ENCODE data around the gene SPI1. TPM values are rescaled to one million over a fixed set of nuclear protein-coding genes. Genes with fewer than 3 reads are reported as not detected.

The SPI1 gene
- total RNA-seq, 5 donors from 2014 or later (not counting 1 experiment from before 2014, with no cell fraction given), result 1.8 to 5.8 (median 2.1) TPM

DNA sequence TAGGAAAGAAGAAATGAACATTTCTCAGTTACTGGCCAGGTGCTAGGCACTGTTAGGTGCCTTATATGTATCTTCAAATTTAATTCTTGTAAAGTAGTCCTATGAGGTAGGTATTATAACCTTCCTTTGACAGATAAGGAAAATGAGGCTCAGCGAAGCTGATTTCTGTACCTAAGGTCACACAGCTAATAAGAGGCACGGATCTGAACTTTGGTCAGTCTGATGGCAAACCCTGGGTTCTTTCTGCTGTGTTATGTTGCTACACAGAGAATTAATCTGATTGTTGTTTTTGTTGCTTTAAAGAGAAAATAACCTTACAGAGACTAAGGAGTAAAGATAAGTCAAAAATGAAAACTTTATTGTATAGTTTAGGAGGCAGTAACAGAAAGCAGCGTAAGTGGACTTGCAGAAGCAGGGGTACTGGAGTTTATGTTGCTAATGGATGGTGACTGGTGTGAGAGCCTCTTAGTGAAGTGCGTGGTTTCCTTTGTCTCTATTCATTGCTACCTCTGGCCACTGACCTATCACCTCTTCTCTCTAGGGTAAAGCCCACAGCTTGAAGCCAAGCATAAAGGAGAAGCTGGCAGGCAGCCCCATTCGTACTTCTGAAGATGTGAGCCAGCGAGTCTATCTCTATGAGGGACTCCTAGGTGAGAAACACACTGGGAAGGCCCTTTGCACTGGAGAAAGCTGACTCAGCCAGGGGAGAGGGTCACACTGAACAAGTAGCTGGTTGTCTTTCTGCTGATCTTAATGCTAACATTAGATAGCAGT lies 70.1 kb downstream of the SPI1 start:
- H3K4me1 Mint-ChIP-seq, result peaks cover 0 to 6% (median 0%) of the 10 kb centered on the region in 3 donors
- Histone ChIP-seq H3K27ac (ENCODE audit: low read length) (no peak overlapping the region), H3K4me1 (ENCODE audit: control insufficient read depth in 1 of 2, extremely low read depth in 1 of 2, insufficient read depth in 2 of 2, low read length in 2 of 2) (no peaks in the 10 kb centered on the region), H3K27me3 (replicated peaks in 1 of 2; ENCODE audit: control insufficient read depth in 2 of 2, extremely low read depth in 1 of 2, insufficient read depth in 2 of 2, low read length in 1 of 2) (no peaks in the 10 kb centered on the region), H3K9me3 (no peaks in the 10 kb centered on the region), H3K36me3 (ENCODE audit: control insufficient read depth in 2 of 2, extremely low read depth in 1 of 2, insufficient read depth in 1 of 2, low read length in 1 of 2) (peaks cover 7 to 93% of the 10 kb centered on the region in 2 donors), H3K4me3 (ENCODE audit: control insufficient read depth in 1 of 2, extremely low read depth in 1 of 2, low read length in 1 of 2) (no peak overlapping the region)
- CTCF ChIA-PET, result no interaction called here
- H3K27me3 Mint-ChIP-seq, result no peaks in the 10 kb centered on the region
- POLR2A ChIA-PET, result interaction anchor here in 1 of 2 donors (0.7 kb wide), 1 partner anchor 13 kb away, joined by 4 read pairs; no protein-coding TSS in a partner anchor
- 89% methylated on average over 3 of the region's 6 CpGs for WGBS (ENCODE audit: insufficient coverage)
- no peak overlapping the region for H3K4me3 Mint-ChIP-seq
- H3K36me3 Mint-ChIP-seq, result peaks cover 44% of the 10 kb centered on the region
- no peak for ATAC-seq (replicated peaks in 1 of 4)
- H3K27ac Mint-ChIP-seq, result no peak overlapping the region
- no peak for DNase-seq
- no peaks in the 10 kb centered on the region for H3K9me3 Mint-ChIP-seq

DNA sequence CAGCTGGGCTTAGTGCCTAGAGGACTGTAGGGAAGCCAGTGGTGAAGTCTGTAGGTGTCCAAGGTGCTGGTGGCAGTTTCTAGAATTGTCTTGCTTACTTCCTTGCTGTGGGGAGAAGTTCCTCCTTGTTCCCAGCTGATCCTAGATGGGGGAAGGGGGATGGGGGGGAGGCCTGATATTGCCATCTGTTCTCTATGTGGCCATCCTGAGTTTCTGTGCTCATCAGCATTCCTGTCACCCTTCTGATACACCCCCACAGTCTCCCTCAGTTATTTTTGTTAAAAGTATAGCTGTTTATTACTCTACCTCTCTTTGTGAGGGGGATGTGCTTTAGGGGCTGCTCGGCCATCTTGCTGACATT lies 71.9 kb downstream of the SPI1 start:
- Histone ChIP-seq H3K27me3 (replicated peaks in 1 of 2; ENCODE audit: control insufficient read depth in 2 of 2, extremely low read depth in 1 of 2, insufficient read depth in 2 of 2, low read length in 1 of 2) (no peaks in the 10 kb centered on the region), H3K36me3 (ENCODE audit: control insufficient read depth in 2 of 2, extremely low read depth in 1 of 2, insufficient read depth in 1 of 2, low read length in 1 of 2) (peaks cover 11 to 93% of the 10 kb centered on the region in 2 donors), H3K9me3 (no peaks in the 10 kb centered on the region), H3K4me3 (ENCODE audit: control insufficient read depth in 1 of 2, extremely low read depth in 1 of 2, low read length in 1 of 2) (no peak overlapping the region), H3K4me1 (ENCODE audit: control insufficient read depth in 1 of 2, extremely low read depth in 1 of 2, insufficient read depth in 2 of 2, low read length in 2 of 2) (no peaks in the 10 kb centered on the region), H3K27ac (ENCODE audit: low read length) (no peak overlapping the region)
- Mint-ChIP-seq H3K27me3 (no peaks in the 10 kb centered on the region), H3K36me3 (peaks cover 59% of the 10 kb centered on the region), H3K4me3 (no peak overlapping the region), H3K9me3 (peaks cover 5 to 7% (median 5%) of the 10 kb centered on the region in 3 donors), H3K27ac (no peak overlapping the region), H3K4me1 (peaks cover 0 to 6% (median 3%) of the 10 kb centered on the region in 3 donors)
- no peak for DNase-seq
- no CpG with 5 or more reads among the region's 1 CpG for WGBS (ENCODE audit: insufficient coverage)
- ChIA-PET CTCF (interaction anchor here in 1 of 2 donors (0.6 kb wide), 1 partner anchor 74 kb away, joined by 5 read pairs; no protein-coding TSS in a partner anchor), POLR2A (interaction anchor here in 1 of 2 donors (0.6 to 0.7 kb wide), 4 partner anchors 12 to 1533 kb away, joined by 3 to 7 read pairs (median 4); no protein-coding TSS in a partner anchor)
- no peak for ATAC-seq (replicated peaks in 1 of 4)

DNA sequence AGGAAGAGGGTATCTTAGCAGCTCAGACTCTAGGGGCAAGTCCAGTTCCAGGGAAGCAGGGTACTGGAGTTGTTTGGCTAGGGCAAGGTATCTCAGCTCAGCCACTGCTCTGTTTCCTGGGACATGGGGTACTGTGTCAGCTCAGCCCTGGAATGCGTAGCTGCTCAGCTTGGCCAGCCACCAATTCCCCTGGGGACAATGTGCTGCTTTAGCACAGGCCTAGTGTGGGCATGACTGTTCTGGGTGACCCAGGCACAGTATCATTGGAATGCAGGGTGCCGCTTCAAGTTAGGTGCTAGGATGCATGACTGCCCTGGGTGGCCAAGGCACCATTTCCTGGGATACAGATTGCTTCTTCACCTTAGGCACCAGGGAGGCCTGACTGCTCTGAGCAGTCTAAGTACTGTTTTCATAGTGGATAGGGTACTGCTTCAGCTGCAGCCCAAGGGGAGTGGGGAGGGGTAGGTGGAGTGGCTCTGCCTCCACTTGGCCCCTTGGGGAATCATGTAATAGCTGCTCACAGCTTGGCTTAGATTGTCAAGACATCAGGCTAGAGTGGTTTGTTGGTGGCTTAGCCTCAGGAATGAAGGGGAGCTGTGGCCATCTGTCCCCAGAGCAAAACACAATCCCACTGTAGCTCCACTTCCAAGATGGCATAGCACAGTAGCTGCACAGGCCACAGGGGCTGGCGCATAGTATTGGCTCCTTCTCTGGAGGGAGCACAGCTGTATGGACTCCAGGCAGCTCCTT lies 72.4 kb downstream of the SPI1 start:
- Mint-ChIP-seq H3K27ac (no peak overlapping the region), H3K9me3 (peaks cover 5 to 7% (median 5%) of the 10 kb centered on the region in 3 donors), H3K36me3 (peaks cover 63% of the 10 kb centered on the region), H3K27me3 (no peaks in the 10 kb centered on the region), H3K4me1 (peaks cover 0 to 6% (median 5%) of the 10 kb centered on the region in 3 donors), H3K4me3 (no peak overlapping the region)
- POLR2A ChIA-PET, result interaction anchor here (0.6 kb wide), 4 partner anchors 8 to 118 kb away, joined by 3 to 5 read pairs (median 4); no protein-coding TSS in a partner anchor
- no peaks in the 10 kb centered on the region for H3K9me3 ChIP-seq
- H3K4me1 ChIP-seq (ENCODE audit: control insufficient read depth in 1 of 2, extremely low read depth in 1 of 2, insufficient read depth in 2 of 2, low read length in 2 of 2), result no peaks in the 10 kb centered on the region
- H3K27ac ChIP-seq (ENCODE audit: low read length), result no peak overlapping the region
- DNase-seq (no peak), ATAC-seq (replicated peaks in 1 of 4) (no peak)
- H3K4me3 ChIP-seq (ENCODE audit: control insufficient read depth in 1 of 2, extremely low read depth in 1 of 2, low read length in 1 of 2), result no peak overlapping the region
- no peaks in the 10 kb centered on the region for H3K27me3 ChIP-seq (replicated peaks in 1 of 2; ENCODE audit: control insufficient read depth in 2 of 2, extremely low read depth in 1 of 2, insufficient read depth in 2 of 2, low read length in 1 of 2)
- H3K36me3 ChIP-seq (ENCODE audit: control insufficient read depth in 2 of 2, extremely low read depth in 1 of 2, insufficient read depth in 1 of 2, low read length in 1 of 2), result peaks cover 11 to 93% of the 10 kb centered on the region in 2 donors
- CTCF ChIA-PET, result interaction anchor here in 1 of 2 donors (0.6 kb wide), 2 partner anchors 73 to 149 kb away, joined by 5 to 6 read pairs; no protein-coding TSS in a partner anchor
- WGBS (ENCODE audit: insufficient coverage), result 100% methylated on average over 2 of the region's 3 CpGs

Other genes with a start within 250 kb of the SPI1 start
- 100 to 1,000 TPM; 145 to 188 (median 160) TPM for gene ARFGAP2, start 201.7 kb downstream of the SPI1 start, total RNA-seq
- 1 to 10 TPM in 3 of 5 donors, under 1 TPM in 1, not detected in 1; 0.49 to 1.9 (median 1.4) TPM for gene PACSIN3, start 192.1 kb downstream of the SPI1 start, total RNA-seq
- gene DDB2, start 163.6 kb downstream of the SPI1 start, total RNA-seq, result 100 to 1,000 TPM in 3 of 5 donors, 10 to 100 TPM in 2; 55.0 to 136 (median 123) TPM
- gene ACP2, start 129.7 kb downstream of the SPI1 start, total RNA-seq, result 10 to 100 TPM; 16.2 to 26.8 (median 21.9) TPM
- 10 to 100 TPM in 3 of 5 donors, 1 to 10 TPM in 2; 3.6 to 16.7 (median 11.7) TPM for gene NR1H3, start 120.6 kb downstream of the SPI1 start, total RNA-seq
- 100 to 1,000 TPM; 116 to 189 (median 124) TPM for gene MADD, start 108.4 kb downstream of the SPI1 start, total RNA-seq
- not detected for gene MYBPC3, start 25.8 kb downstream of the SPI1 start, total RNA-seq
- gene SLC39A13, start 30.0 kb upstream of the SPI1 start, total RNA-seq, result 10 to 100 TPM; 45.6 to 67.0 (median 65.2) TPM
- 10 to 100 TPM; 48.6 to 64.4 (median 55.0) TPM for gene PSMC3, start 47.9 kb upstream of the SPI1 start, total RNA-seq
- 1 to 10 TPM; 1.1 to 3.4 (median 1.4) TPM for gene RAPSN, start 70.6 kb upstream of the SPI1 start, total RNA-seq
- 100 to 1,000 TPM; 109 to 124 (median 123) TPM for gene CELF1, start 174.6 kb upstream of the SPI1 start, total RNA-seq
- gene PTPMT1, start 187.1 kb upstream of the SPI1 start, total RNA-seq, result 10 to 100 TPM; 14.9 to 25.3 (median 25.0) TPM
- gene KBTBD4, start 200.4 kb upstream of the SPI1 start, total RNA-seq, result 10 to 100 TPM; 19.1 to 23.6 (median 21.6) TPM
- gene NDUFS3, start 200.5 kb upstream of the SPI1 start, total RNA-seq, result 100 to 1,000 TPM in 1 of 5 donors, 10 to 100 TPM in 4; 69.1 to 105 (median 76.1) TPM
- under 1 TPM in 3 of 5 donors, not detected in 2; 0.20 to 0.51 (median 0.28) TPM for gene FAM180B, start 208.1 kb upstream of the SPI1 start, total RNA-seq
- 1 to 10 TPM in 3 of 5 donors, under 1 TPM in 2; 0.53 to 2.0 (median 1.5) TPM for gene C1QTNF4, start 215.9 kb upstream of the SPI1 start, total RNA-seq

Data from T-cell (primary cell).